NCI-H1417 treated with DMSO at 0.1 percent for 48 hours (cell line): ENCODE results near the gene KIF26B.

Experiments used
- DNase-seq: peaks from one replicate; lab custom pipeline; 2025; lab: John Stamatoyannopoulos, UW

Gene KIF26B

GRCh38 chr1:245132771-245133170 is 22.0 kb upstream of the KIF26B start:
- no peak for DNase-seq

GRCh38 chr1:245133995-245134715 is 20.6 kb upstream of the KIF26B start:
- DNase-seq: no peak

GRCh38 chr1:245142171-245142798 is 12.5 kb upstream of the KIF26B start:
- no peak for DNase-seq

- DNase-seq: no peak
Observed at GRCh38 chr1:245142976-245143375, 11.8 kb upstream of the KIF26B start.

GRCh38 chr1:245143849-245144248 is 10.9 kb upstream of the KIF26B start:
- DNase-seq: no peak

GRCh38 chr1:245148069-245148468 is 6.7 kb upstream of the KIF26B start:
- DNase-seq: no peak

GRCh38 chr1:245148861-245149260 is 5.9 kb upstream of the KIF26B start:
- DNase-seq: no peak

GRCh38 chr1:245153081-245153551 is 1.7 kb upstream of the KIF26B start:
- no peak for DNase-seq

- DNase-seq: no peak
Observed at GRCh38 chr1:245153552-245154428, 995 bp upstream of the KIF26B start.

- no peak for DNase-seq
Observed at GRCh38 chr1:245155272-245156040, 671 bp downstream of the KIF26B start.

- peak; percentile 24 for DNase-seq
Observed at GRCh38 chr1:245156041-245156735, 1.4 kb downstream of the KIF26B start.

GRCh38 chr1:245156736-245157505 is 2.1 kb downstream of the KIF26B start:
- no peak for DNase-seq

- DNase-seq: no peak
Observed at GRCh38 chr1:245158913-245159312, 4.1 kb downstream of the KIF26B start.

GRCh38 chr1:245160288-245160687 is 5.5 kb downstream of the KIF26B start:
- DNase-seq: no peak

- no peak for DNase-seq
Observed at GRCh38 chr1:245160741-245161400, 6.1 kb downstream of the KIF26B start.

- DNase-seq: no peak
Observed at GRCh38 chr1:245161866-245162265, 7.1 kb downstream of the KIF26B start.

- DNase-seq: no peak
Observed at GRCh38 chr1:245166471-245166885, 11.7 kb downstream of the KIF26B start.

GRCh38 chr1:245168086-245168485 is 13.3 kb downstream of the KIF26B start:
- DNase-seq: no peak

- DNase-seq: no peak
Observed at GRCh38 chr1:245168906-245169305, 14.1 kb downstream of the KIF26B start.

GRCh38 chr1:245169376-245169775 is 14.6 kb downstream of the KIF26B start:
- DNase-seq: no peak
